Esophagus mucosa (tissue), 1 donor: ENCODE results near the gene CDH22. TPM values are rescaled to one million over a fixed set of nuclear protein-coding genes. Genes with fewer than 3 reads are reported as not detected.

ENCODE experiments used
- ATAC-seq: fragments of 200-7000 bp; cut with Tn5 transposase; one replicate; pipeline ENCODE4 v1.9.1; 2020
- total RNA-seq: library from RNA; stranded (reverse); gene quantifications from one replicate; pipeline ENCODE4 v1.2.4, GENCODE V29; 2023
- donor health status: DM: yes; HTN: yes; CAD: no.

The CDH22 gene
- total RNA-seq, 1 donor from 2014 or later: 0.40 TPM

DNA sequence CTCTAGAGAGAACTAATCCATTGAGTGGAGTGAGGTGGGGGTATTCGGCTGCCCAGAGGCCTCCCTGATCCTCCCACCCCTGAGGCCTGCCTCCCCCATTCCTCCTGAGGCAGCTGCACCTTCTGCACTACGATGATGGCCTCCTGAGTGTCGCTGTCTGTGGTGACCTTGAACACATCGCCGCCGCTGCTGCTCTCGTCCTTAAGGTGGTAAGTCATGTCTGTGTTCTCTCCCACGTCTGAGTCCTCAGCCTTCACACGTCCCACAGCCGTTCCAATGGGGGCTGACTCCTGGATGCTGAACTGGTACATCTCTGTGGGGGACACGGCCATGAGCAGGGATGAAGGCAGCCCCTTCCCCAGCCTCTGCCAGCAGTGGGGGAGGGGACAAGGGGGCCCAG is 95.4 kb downstream of the CDH22 start:
- ATAC-seq: no peak

DNA sequence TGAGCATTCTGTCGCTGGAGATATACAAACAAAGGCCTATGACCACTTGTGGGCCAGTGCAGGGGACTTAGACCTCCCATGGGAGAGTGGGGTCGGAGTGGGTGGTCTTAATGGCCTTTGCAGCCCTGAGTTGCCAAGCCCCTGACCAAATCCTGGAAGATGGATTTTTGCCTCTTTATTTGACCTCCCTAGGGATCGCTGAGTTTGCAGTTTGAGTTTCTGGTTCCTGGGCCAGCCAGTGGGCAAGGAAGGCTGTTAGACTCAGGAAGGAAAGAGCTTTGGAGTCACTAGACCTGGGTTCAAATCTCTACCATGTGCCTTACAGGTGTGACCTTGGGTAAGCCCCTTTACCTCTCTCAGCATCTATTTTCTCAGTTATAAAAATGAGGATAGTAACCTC is 96.0 kb downstream of the CDH22 start:
- ATAC-seq: no peak

DNA sequence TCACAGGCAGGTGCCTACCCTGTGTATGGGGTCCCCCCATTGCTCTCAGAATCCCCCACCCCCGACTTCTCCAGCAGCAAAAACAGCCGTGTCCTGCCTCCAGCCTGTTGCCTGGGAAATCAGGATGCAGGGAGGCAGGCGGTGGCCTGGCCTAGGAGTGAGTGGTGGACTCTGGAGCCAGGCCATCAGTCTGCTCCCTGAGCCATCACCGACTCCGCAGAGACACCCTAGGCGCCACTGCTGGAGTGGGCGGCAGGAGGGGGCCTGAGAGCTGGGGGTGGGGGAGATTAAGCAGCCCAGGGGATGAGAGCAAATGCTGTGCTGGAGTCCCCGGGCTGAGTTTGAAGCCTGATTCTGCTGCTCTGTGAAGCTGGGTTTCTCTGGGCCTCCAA is 97.0 kb downstream of the CDH22 start:
- no peak for ATAC-seq

DNA sequence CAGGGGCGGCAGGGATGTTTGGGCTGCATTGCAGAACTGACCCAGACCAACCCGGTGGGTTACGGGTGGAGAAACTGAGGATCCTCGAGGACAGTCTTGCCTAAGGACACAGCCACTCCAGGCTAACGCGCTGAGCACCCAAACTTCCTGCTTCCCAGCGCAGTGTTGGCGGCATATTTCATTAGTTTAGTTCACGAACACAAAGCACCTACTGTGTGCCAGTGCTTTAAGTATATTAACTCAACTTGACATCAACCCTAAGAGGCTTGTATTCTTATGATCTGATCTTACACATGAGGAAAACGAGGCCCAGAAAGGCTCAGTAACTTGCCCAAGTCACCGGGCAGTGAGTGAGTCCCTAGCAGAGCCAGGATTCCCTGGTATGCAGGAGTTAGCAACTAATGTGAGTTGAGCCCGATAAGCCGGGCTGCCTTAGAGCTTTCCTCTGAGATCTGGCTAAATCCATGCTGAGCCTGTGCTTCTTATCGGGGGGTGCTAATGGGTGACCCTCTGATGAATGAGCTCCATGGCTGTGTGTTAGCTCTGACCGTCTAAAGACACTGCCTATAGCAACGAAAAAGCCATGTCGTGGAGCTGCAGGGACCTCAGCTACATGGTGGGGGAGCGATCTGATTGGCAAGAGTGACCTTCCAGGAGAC is 97.5 kb downstream of the CDH22 start:
- no peak for ATAC-seq

DNA sequence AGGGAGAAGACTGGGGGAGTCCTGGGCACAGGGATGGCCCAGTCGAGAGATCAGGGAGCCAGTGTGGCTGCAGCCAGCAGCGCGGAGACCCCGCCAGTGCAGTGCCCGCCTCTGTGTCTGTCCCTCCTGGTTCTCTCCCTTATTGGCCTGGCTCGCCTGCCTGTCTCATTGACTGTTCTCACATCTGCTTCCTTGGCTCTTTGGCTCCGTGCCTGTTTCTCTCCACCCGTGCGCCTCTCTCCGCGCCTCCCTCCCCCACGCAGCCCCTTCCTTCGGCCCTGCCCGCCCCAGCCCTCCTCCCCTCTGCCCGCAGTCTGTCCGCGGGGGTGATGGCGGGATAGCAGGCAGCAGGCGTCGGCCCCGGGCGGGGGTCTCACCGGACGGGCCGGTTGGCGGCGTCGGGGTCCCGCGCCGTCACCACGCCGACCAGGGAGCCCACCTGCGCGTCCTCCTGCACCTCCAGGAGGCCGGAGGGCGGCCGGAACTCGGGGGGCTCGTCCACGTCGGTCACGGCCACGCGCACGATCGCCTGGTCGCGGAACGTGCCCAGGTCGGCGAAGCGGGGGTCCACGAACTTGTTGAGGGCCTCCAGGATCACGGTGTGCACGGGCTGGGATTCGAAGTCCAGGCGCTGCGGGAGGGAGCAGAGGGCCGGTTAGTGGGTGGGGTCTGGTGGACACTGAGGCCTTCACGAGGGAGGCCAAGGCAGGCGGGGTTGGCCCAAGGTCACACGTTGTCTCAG is 98.2 kb downstream of the CDH22 start:
- ATAC-seq: no peak

DNA sequence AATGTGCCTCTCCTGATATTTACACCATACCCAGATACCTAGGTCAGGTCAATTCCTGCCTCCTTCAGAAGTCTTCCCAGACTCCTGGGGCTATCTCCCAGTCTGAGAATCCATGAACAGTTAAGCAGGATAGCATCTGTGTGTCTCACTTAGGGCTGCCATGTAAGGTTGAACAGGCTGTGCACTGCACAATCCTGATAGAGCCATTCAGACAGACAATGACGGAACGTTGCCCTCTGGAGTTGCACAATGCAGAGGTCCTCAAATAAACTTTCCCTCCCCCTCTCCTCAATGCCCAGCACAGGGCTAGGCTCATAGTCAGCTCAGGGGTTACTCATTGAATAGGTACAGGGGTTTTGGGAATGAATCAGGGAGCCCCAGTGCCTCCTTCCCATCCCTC is 100.5 kb downstream of the CDH22 start:
- no peak for ATAC-seq

DNA sequence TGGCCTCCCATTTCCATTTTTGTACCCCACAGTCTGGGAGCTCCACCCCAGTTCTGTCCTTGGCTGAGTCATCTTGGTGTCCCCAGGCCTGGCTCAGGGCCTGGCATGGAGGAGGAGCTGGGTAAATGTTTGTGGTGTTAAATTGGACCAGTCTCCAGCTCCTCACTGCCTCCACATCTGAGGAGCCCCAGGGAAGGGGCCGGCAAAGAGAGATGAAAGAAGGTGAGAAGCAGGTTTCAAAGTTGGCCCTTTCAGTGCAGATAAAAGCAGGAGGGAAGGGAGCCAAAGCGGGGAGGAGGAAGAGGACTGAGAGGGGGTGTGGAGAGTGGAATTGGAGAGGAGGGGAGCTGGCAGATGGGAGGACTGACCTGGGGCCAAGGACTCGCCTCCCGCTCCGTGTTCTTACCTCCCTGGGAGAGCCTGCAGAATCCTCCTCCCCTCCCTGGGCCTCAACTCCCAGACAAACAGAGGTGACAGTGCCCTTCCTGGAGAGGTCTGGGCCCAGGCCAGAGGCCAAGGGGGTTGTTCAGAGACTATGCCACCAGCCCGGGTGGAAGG is 101.2 kb downstream of the CDH22 start:
- no peak for ATAC-seq

DNA sequence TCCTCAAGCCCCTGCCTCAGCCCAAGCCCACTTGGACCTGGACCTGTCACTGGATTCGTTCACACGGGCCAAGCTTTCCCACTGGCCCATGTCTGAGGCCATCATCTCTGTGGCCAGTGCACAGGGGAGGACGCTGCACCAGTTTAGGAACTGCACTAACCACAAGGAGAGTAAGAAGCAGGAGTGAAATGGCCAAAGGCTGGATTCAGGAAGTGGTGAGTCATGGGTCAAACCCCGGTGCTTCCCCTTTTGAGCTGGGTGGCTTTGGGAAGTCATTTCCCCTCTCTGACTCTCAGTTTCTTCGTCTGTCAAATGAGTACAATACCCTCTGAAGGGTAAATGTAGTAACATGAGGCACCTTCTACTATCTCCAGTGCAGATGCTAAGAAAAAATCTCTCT is 102.3 kb downstream of the CDH22 start:
- peak; percentile 68 for ATAC-seq

DNA sequence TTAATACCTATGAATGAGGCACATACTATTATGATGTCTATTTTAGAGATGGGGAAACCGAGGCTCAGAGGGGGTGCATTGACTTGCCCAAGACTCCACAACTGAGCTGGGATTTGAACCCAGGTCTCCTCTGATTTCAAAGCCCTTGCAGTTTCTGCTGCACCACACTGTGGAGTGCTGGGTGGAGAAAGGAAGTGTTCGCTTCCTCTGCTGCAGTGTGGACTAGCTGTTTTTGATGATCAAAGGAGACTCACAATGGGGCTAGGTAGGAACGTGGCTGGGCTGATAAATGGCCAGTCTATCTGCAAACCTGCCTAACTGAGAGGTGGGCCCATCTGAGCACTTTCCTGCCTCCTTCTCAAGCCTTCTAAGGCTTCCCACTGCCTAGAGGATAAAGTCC is 102.9 kb downstream of the CDH22 start:
- no peak for ATAC-seq

DNA sequence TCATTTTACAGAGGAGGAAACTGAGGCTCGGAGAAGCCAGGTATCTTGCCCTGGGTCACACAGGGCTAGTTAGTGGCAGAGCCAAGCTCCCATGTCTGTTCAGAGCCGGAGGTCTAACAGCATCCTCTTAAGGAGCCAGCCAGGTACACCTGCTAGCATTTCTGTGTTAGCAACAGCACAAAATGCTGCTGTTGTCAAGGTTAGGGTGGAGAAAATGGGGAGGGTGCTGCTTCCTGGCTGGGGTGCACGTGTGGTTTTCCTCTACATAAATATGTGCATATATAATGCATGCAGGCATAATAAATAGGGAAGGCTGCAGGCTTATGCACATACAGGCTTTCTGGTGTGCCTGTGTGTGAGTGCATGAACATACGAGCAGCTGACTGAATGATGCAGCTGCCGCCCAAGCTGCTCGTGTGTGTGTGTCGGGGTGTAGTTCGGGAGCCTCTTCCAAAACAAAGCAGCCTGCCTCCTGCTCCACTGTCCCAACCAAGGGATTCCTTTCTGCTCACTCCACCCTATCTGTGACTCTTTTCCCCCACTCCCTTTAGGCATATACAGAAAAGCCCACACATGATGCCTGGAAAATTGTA is 103.6 kb downstream of the CDH22 start:
- no peak for ATAC-seq

DNA sequence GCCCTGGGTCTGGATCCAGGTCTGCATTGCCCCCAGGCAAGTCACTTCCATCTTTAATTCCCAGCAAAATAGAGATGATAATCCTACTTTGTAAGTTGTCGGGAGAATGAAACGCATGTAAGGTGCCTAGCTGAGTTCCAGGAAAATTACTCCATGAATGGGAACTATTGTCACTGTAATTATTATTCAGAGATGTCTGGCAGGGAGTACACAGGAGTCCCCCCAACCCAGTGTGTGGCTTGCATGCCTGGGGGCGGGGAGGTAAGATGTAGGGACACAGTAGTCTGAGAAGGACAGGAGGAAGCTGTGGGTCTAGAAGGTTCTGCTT is 104.8 kb downstream of the CDH22 start:
- no peak for ATAC-seq

DNA sequence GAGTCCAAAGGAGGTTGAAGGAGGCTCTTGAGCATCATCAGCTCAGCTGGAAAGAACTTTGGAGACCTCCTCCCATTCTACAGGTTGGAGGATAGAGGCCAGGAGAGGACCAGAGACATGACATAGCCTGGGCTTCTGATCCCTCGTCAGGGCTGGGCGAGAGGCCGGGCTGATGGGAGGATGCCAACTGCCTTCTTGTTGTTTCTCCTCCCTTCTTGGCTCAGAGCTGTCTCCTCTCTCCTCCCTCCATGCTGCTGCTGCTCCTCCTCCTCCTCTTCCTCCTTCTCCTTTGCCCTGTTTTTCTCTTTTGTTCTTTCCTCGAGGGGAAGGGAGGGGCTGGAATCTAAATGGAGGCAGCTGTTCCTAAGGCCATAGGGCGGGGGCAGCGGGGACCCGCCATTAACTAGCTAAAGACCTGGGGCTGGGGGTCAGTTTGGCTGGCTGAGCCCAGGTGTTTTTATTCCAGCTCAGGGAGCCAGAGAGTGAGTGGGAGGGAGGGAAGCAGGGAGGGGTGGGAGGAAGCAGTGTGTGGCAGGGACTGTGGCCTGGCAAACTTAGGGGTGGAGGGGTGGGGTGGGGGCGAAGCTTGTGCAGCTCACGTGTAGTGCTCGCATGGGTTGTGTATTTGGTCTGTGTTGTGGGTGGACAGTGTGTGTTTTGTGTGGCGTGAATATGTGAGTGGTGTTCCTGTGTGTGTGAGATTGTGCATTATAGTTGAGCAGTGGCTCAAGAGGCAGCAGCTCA is 105.4 kb downstream of the CDH22 start:
- no peak for ATAC-seq

DNA sequence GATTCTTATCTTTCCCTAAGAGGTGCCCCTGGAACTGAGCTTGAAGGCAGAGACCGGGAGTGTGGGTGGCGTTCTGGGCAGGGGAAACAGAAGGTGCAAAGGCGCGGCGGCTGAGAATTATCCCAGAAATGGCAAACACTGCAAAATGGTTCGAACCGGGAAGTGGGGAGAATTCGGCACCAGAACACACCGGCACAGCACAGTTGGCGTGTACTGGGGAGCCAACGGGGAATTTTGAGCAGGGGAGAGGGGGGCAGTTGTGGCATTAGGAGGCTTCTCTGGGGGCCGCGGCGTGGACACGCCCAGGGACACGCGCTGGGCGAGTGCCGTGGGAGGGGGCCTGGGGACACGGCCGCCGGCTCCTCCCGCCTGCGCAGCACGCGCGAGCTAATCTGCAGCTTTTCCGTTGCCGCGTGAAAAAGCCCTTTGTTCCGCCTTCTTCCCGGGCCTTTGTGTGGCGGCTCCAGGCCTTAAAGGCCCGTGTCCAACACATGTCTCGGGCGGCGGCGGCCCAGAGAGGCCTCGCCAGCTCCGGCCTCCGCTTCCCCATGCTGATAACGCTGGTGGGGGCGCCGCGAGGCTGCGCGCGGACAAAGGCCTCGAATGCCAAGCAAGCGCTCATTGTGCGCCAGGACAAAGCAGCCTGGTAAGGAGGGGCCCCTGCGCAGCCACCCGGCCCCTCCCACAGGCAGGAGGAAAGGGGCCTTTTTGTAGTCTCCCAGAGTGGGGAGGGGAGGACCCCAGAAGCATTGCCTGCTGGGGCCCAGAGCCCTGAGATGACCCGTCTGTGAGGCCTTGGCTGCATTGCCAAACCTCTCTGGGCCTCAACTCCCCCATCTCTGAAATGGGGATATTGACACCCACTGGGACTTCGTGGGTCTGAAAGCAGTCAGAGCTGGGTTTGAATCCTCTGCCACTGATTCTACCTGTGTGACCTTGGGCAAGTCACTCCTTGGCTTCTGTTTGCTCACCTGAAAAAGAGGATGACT is 107.4 kb downstream of the CDH22 start:
- ATAC-seq: no peak

DNA sequence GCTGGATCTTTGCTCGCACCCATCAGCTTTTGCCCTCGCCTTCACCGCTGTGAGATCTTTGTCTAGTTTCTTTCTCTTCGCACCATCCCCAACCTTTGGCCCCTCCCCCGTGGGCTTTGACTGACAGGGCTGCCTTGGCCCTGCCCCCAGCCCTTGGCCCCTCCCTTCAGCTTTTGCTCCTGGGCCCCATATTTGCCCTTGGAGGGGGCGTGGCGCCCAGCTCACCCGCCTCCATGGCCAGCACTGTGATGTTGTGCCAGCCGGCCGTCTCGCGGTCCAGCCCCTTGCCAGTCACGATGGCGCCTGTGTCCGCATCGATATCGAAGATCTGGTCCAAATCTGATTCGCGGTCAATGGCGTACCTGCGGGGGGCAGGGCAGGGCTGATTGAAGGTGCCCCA is 109.1 kb downstream of the CDH22 start:
- ATAC-seq: no peak

DNA sequence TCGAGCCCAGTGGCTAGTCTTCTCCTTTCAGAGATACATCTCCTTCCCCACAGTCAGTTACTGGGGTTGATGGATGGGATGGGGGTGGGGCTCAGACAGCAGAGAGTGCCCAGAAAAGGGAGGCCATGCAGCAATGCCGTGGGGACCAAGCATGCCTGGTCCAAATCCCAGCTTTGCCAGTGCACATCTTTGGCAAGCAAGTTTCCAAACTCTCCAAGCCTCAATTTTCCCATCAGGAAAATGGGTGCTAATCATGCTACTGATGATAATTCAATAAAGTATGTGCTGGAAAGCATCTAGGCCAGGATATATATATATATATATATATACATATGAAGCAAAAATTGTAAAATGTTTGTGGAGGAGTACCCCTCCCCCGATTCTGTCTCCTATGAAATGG is 111.3 kb downstream of the CDH22 start:
- ATAC-seq: no peak

DNA sequence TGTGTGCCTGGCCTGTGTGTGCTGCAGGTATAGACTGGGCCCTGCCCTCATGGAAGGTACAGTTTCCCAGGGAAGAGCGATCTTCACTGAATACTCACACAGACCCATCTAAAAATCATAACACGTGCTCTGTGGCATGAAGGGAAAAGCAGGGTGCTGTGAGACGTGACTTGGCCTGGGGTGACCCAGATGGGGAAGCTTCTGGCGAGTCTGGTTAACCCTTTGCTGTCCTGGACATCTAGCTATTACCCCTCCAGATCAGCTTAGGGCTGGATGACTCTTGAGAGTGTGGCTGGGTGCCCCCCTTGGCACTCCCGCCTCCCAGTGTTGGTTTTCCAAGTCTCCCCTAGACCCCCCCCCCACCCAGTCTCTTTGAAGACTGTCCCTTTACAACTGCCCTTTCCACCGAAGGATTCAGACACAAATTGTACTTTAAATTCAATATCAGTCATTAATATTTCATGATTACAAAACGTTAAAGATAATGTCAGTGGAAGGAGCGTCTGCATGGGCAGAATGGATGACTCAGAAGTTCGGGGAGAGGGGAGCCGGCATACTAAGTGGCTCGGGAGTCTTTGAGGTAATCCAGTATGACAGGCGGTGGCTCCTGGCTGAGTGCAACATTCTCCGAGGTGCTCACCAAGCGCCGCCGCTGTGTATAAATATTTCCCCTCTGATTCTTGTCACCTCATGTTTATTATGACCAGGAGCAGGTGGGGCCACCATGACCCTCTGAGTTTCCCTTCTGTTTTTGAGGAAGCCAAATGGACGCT is 112.8 kb downstream of the CDH22 start:
- ATAC-seq: no peak

DNA sequence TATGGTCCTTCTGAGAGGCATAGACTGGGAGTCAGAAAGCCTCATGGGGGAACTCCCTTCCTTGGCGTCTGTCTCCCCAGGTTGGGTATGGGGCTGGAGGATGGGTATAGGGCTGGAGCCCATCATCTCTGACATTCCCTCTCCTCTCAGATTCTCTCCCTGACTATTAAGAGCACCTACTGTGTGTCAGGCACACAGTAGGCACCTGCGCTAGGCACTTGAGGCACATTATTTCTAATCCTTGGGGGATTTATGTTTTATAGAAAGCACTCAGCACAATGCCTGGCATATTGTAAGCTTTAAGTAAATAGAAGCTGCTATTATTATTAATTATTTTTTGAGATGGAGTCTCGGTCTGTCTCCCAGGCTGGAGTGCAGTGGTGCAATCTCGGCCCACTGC is 113.9 kb downstream of the CDH22 start:
- ATAC-seq: no peak

DNA sequence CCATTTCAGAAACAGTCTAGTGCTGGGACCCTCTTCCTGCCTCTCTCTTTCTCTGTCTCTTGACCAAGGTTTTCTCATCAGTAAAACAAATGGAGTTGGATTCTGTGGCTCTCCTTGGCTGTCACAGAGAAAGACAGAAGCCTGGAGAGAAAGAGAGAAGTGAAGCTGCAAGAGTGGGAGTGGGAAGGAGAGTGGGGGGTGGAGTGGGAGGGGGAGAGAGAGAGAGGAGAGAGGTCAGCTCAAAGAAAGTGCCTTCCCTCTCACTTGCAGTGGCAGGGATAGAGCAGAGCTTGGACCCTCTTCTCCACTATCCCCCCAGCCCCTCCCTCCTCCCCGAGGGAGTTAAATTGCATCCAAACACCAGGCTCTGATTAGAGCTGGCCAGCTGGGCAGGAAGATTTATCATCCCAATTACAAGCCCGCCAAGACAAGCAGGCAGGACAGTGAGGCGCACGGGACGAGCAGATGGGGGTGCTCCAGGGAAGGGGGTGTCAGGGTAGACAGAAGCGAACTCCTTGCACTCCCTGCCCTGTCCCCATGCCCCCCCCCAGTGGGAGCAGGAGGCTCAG is 115.8 kb downstream of the CDH22 start:
- ATAC-seq: no peak

DNA sequence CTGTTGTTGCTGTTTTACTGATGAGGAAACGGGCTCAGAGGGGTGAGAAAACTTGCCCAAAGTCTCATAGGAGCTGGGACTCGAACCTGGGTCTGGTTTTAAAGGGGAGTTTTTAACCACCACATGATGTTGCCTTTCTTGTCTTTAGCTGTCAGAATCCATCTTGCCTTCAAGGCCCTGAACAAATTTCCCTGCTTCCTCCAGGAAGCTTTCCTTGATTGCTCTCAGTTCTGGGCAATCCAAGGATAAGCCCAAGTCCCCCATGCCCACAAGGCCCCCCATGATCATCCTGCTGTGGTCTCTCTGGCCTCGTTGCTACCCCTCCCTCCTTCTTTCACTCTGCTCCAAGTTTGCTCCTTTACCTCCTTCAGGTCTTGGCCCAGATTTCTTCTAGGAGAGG is 116.7 kb downstream of the CDH22 start:
- no peak for ATAC-seq

DNA sequence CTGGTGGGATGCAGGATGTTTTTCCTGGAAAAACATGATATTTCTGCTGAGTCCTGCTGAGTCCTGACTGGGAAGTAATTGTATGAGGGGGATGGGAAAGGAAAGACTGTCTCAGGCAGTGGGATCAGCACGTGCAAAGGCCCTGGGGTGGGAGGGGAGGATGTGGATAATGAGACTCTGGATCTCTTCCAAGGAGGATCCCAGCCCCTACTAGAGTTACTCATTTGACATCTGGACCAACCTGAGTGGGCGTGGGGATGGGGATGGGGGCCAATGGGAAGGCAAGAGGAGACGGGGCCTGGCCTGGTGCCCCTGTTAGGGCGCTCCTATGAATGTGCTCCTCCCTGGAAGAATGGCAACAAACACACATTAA is 117.1 kb downstream of the CDH22 start:
- no peak for ATAC-seq
